Right kidney (tissue), 1 donor: ENCODE data around the gene CFAP410.

Experiments
- DNase-seq: peaks from one replicate; pipeline ENCODE4 v3.0.0-alpha.2; 2016

Gene CFAP410

DNA sequence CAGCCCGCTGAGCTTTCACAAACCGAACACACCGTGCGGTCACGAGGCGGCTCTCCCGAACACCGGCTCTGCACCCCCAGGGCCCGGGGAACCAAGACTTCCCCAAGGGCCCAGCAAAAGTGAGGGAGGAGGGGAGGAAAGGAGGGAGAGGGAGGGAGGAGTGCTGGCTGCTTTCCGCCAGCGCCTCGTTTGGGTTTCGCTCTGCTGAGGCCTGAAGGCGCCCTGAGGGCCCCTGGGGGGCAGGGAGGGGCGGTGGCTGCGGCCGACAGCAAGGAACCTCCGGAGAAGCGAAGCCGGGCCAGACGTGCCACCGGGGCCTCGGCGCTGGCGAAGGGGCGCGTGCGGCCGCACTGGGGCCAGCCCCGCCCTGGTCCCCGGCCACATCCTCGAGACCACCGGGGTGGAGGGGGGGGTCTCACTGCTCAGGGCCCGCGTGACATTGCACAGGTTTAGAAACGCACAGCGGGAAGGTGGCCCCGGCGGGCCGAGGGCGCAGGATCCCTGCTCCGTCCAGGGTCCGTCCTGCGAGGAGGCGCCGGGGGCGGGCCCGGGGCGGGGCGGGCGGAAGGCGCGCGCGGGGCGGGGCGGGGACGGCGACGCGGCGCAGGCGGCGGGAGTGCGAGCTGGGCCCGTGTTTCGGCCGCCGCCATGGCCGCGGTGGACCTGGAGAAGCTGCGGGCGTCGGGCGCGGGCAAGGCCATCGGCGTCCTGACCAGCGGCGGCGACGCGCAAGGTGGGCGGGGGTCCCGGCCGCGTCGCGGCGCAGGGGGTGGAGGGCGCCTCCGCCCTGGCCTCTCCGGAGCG is 39.5 kb downstream of the CFAP410 start, which contains the start of gene PFKL:
Gene PFKL, plus strand, starts transcription at position 596 of the 804 bp plus-strand sequence. Its CDS starts 53 bp downstream, at position 649.
- peak; percentile 90 for DNase-seq

DNA sequence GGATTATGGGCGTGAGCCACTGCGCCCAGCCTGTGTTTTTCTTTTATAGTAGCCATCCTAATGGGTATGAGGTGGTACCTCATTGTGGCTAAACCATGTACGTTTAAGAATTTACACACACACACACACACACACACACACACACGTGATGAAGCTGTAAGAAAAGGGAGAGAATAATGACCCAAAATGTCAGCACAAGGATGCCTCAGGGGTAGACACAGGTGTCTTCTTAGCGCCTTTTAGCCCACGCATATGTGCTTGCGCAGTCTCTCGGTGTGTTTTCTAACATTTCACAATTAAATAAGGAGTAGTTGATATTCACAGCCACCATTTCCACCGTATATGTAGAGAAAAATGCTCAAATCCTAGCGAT is 40.1 kb downstream of the CFAP410 start:
- no peak for DNase-seq

DNA sequence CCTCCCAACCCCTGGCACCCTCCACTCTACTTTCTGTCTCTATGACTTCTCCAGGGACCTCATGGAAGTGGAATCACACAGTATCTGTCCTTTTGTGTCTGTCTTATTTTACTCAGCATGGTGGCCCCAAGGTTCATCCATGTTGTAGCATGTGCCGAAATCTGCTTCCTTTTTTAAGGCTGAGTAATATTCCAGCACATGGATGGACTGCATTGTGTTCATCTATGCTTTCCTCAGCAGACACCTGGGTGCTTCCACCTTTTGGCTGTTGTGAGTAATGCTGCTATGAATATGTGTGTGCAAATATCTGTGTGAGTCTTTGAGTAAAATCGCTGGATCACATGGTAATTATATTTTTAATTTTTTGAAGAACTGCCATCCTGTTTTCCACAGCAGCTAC is 40.9 kb downstream of the CFAP410 start:
- no peak for DNase-seq

DNA sequence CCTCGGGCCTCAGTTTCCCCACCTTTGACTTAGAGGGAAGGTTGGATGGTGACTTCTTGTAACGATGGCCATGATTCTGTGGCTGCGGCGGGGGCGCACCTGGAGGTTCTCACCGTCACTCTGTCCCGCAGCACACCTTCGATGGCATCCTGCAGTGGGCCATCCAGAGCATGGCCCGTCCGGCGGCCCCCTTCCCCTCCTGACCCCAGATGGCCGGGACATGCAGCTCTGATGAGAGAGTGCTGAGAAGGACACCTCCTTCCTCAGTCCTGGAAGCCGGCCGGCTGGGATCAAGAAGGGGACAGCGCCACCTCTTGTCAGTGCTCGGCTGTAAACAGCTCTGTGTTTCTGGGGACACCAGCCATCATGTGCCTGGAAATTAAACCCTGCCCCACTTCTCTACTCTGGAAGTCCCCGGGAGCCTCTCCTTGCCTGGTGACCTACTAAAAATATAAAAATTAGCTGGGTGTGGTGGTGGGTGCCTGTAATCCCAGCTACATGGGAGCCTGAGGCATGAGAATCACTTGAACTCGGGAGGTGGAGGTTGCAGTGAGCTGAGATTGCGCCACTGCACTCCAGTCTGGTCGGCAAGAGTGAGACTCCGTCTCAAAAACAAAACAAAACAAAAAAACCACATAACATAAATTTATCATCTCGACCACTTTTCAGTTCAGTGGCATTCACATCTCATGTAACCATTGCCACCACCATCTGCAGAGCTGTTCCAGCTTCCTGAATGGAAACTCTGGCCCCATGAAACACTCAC is 41.5 kb downstream of the CFAP410 start:
- peak; percentile 74 for DNase-seq

DNA sequence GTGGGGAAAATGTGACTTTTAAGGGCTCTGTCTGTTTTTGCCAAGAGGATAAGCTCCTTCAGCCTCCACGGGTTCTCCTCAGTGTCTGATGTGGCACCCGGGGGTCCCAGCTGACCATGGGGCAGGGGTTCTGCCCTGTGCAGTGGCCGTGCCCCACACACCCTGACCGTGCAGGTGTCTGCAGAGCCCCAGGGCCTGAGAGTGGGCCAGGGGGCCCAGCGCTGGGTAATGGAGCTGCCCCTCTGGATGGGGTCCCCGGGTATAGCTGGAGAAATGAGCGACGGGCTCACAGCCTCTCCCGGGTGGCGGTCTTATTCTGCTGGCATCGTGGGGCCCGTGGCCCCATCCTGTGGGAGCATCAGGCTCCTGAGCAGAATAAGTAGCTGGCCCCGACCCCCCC is 42.3 kb downstream of the CFAP410 start:
- DNase-seq = no peak

DNA sequence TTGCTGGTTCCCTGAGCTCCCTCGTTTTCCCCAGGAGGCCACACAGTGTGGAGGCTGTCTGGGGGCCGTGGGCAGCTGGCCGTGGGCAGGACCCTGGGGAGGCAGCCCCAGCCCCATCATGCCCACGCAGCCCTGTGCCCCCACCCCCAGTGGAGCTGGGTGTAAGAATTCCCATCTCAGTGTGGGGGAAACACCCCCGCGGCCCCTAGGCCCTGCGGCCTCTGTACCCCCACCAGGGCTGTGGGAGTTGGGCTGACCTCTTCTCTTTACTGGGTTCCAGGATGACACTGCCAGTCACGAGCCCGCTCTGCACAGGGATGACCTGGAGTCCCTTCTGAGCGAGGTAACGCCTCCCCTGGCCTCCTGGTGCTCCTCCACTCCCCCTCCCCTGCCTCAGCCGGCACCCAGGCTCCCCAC is 43.1 kb downstream of the CFAP410 start:
- no peak for DNase-seq

DNA sequence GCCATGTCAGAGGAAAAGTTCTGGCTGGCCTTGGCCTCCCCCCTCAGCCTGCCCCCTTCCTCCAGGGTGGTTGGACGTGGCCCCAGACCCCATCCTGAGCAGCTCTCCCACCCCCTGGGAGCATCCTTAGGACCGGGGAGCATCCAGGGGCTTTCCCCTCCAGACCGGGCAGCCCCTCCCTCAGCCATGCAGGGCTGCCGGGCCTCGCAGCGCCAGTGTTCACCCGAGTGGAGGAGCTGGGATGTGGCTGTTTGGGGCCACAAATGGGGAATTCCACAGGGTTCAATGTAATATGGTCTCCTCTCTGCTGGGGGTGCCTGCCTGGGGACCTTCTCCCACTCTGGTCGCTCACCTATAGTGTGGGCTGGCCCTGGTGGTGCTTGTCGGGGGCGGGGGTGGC is 43.5 kb downstream of the CFAP410 start:
- DNase-seq = peak; percentile 49

DNA sequence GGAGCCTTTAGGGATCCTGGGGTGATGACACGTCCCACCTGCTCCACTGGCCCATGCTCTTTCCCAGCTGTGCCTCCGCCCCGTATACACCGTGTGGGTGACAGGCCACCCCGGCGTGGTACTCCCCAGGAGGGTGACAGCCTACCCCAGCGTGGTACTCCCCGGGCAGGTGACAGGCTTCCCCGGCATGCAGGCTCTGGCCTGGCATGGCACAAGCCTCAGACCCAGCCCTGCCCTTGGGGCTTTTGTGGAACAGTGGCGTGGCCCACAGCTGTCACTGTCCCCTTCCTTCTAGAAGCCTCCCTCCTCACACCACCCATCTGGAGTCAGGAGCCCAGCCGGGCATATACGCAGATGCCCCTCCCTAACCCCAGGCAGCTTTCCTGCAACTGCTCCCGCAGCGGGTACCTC is 44.0 kb downstream of the CFAP410 start:
- DNase-seq = no peak

DNA sequence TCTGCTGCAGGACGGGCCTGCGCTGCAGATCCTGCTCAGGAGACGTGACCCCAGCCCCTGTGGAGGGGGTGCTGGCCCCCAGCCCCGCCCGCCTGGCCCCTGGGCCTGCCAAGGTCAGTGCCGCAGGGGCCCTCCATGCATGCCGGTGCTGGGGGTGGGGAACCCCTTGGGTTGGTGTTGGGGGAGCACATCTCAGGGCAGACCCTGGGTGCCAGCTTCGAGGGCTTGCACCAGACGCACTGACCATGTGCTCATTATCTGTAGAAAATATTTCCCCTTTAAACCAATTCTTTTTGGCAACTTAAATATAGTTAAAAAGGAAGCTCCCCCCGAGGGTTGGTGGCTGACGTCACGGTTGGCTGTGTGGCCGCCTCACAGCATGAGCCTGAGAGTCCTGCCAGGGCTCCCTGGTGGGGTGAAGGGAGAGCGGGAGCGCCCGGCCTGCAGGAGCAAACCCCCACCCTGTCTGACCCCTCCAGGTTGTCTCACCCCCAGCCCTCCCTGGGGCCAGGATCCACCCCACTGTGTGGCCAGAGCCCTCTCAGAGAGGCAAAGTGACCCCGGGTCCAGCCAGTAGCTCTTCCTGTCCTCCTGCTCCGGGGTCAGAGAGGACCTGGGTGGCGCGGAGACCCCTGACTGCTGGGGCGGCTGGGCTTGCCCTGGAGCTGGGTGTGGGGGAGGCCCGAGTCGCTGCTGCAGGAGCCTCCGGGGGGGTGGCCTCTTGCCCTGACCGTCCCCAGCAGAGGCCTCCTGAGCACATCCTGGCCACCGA is 44.6 kb downstream of the CFAP410 start:
- DNase-seq = no peak

DNA sequence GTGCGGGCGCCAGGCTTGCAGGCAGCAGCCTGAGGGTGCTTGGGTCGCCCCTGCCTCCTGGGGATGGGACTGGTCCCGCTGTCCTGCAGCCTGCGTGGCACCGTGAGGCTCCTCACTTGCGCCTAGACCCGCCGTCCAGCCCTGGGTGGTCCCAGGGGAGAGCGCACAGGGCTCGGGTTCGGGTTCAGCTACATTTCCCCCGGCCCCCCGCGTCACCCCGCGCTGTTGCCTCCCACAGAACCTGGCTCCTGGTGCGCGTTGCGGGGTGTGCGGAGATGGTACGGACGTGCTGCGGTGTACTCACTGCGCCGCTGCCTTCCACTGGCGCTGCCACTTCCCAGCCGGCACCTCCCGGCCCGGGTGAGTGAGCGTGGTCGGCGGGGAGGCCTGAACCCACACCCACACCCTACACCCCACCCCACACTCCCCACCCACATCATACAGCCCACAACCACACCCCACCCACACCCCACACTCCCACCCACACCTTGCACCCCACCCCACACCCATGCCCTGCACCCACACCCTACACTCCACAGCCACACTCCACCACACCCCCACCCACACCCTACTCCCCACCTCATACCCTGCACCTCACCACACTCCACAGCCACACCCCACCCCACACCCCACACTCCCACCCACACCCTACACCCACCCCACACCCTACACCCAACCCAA is 45.5 kb downstream of the CFAP410 start:
- DNase-seq = no peak

DNA sequence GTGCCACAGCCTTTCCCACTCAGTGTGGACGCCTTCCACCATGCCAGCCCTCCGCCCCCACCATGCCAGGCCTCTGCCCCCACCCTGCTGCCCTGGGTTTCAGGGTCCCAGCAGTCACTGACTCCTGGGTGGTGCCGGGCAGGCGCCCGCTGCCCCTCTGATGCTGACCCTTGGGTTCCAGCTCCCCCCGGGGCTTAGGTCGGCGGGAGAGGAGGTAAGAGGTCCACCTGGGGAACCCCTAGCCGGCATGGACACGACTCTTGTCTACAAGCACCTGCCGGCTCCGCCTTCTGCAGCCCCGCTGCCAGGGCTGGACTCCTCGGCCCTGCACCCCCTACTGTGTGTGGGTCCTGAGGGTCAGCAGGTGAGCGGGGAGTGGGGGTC is 46.4 kb downstream of the CFAP410 start:
- no peak for DNase-seq

DNA sequence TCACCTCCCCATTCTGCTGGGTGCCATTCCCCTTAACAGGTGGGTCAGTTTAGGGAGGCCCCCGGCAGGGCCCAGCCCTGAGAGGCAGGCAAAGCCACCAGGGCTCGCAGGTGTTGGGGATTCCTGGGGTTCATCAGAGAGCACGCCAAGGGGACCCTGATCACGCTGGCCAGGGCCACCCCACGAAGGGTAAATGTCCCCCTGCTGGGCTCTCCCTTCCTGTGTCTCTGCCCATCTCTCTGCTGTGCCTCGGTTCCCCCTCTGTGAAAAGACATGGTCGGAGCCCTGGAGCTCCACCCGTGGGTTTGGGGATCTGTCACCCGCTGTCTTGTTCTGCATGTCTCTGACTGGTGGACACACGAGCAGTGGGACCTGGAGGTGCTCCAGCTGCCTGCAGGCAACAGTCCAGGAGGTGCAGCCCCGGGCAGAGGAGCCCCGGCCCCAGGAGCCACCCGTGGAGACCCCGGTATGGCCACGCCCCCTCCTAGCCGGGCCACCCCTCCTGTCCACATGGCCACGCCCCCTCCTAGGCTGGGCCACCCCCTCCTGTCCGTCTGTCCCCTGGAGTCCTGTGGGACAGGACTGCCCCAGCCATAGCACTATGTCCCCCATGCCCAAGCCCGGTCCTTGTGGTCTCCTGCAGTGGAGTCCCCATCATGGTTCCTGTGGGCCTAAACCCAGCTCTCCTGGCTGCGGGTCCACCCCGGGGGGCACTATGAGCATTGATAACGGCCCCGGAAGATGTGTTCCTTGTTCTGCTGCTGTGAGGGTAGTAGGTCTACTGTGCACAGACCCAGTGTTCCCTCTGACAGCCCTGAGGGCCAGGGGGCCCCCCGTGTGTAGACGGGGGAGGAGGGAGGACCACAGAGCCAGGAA is 47.0 kb downstream of the CFAP410 start:
- DNase-seq = no peak

DNA sequence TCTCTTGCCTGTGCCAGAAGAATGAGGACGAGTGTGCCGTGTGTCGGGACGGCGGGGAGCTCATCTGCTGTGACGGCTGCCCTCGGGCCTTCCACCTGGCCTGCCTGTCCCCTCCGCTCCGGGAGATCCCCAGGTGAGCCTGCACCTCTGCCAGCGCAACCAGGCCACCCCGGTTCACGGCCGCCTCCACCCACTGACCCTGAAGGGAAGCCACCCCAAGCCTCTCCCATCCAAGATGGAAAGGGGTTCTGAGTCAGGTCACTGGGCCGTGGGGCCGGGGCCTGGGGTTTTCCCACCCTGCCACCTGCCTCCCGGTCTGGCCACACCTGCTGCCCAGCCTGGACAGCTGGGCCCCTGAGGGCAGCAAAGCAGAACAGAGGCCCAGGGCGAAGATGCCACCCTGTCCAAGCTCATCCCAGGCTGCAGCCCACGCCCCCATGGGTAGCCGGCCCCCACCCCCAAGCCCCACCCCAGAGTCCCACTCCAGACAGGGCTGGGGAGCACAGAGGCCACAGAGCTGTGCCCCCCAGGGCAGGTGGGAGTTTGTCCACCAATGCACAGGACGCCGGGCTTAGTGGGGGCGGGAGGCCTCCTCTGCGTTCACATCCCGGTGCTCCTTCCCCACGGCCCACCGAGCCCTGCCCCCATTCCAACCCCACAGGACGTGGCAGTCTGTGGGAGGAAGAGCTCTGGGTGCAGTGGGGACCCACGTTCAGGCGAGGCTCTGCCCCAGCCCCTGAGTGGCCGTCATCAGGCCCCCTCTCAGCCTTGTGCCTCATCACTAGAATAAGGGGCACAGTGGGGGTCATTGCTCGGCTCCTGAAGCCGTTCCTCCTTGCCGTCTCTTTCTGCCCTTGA is 47.9 kb downstream of the CFAP410 start:
- DNase-seq = no peak

DNA sequence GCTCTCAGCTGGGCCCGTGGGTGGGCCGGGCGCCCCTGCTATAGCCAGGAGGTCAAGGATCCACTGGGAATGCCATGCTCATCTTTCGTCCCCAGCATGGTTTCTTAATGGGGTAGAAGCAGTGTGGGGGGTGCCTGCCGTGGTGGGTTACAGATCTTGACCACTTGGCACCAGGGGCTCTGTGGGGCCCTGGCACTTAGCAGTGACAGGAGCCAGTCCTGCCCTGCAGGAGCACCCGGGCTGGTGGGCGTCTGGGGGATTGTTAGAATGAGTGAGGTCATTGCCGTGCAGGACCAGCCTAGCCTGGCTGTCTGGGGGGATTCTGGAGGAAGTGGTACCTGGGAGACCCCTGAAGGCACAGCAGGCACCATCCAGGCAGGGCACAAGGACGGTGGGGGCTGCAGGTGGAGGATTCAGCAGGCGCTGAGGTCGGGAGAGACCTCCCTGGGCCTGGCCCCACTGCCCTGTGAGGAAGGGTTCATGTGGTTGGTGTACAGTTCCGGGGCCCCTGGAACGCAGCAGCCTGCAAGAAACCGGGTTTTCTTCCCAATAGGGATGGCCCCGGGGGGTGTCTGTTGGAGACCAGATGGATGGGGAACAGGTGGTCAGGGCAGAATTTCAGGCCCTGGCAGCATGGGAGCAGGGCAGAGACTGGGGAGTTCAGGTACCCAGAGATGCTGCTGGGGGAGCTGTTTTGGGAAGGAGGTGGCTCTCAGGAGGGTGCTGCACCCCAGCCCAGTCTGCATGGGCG is 48.7 kb downstream of the CFAP410 start:
- no peak for DNase-seq

DNA sequence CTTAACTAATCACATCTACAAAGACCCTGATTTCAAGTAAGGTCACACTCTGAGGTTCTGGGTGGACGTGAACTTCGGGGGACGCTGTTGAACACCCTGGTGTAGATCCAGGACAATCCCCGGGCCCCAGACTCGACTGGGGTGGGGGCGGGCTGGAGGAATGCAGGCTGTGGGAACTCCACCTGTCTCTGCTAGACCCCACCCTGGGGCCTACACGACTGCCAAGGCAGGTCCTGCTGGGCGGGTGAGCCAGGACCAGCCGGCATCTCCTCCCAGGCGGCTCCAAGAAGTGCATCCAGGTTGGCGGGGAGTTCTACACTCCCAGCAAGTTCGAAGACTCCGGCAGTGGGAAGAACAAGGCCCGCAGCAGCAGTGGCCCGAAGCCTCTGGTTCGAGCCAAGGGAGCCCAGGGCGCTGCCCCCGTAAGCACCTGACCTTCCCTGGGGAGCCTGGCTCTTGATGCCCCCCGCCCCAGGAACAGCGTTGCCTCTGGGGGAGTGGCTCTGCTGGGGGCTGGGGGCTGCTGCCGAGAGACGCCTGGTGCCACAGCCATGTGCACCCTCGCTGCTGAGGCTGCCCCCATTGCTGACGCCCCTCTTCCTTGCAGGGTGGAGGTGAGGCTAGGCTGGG is 49.7 kb downstream of the CFAP410 start:
- no peak for DNase-seq

DNA sequence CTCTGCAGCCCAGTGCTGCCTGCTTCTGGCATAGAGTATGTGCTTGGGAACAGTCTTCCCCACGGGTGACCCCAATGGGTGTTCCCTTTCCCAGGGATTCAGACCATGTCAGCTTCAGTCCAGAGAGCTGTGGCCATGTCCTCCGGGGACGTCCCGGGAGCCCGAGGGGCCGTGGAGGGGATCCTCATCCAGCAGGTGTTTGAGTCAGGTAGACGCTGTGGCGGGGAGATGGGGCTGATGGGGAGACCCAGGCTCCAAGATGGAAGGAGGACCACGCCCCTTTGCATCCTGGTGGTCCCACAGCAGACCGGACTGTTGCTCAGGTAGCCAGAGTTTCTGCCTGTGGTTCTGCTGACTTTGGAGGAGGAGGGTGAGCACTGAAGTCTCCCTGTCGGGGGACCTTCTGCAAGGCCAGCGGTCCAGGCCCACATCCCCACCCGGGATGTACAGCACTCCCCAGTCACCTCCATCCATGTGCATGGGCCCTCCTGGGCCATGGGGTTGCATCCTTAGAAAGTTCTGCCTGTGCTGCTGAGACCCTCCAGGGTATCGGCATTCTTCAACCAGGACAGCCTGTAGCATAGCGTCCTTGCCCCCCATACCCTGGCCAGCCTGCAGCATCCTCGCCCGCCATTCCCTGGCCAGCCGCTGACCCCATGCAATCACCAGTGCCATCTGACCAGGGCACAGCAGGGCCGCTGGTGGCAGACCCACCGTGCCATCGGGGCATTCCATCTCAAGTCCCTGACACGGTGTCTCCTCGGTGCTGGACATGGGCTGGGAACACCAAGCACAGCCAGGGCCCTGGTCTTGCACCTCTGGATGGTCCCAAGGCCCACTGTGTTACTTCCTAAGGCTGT is 50.7 kb downstream of the CFAP410 start:
- DNase-seq = no peak

DNA sequence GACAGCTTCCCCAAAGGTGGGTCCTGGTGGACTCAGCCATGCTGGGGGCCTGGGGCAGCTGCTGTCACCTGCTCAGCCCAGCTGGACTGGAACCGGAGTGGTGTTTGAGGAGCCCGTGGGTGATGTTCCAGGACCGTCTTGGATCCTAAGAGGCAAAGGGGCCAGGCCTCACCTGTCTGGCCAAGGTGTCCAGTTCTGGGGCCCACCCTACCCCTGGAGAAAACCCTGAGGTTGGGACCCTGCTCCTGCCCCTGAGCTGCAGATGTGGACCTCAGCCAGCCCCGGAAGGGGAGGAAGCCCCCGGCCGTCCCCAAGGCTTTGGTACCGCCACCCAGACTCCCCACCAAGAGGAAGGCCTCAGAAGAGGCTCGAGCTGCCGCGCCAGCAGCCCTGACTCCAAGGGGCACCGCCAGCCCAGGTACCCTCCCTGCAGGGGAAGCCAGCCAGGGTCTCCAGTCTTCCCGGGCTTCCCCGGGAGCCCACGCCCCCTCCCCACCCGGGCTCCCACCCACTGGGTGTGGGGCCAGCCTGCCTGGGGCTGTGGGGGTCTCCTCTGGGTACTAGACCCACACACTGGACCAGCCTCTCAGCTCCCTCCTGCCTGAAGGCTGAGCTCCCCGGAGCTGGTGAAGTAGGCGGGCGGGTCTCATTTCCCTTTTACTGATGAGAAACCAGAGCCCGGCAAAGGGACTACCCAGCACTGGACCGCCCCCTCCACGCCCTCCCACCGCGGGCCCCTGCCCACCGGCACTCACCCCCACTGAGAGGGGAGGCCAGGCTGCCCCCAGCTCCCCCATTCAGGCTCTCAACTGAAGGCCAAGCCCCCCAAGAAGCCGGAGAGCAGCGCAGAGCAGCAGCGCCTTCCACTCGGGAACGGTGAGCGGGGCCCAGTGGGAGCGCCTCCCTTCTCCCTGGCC is 52.2 kb downstream of the CFAP410 start:
- no peak for DNase-seq
